ENCODE measurements around the gene ASB18.

GRCh38 chr2:236173729-236174607 is 90.2 kb downstream of the ASB18 start:
- no peak for TF ChIP-seq CTCF (IDR thresholded peaks at IDR 0.05)
- no peak for TF ChIP-seq ZFX (IDR thresholded peaks at IDR 0.05; ENCODE audit: borderline replicate concordance)

Data from 22Rv1 (cell line).